HG03520 (cell line): ENCODE results near the gene HMOX2.

Experiments used
- ATAC-seq: cut with Tn5 transposase; IDR thresholded peaks from one replicate; pipeline ENCODE4 v1.9.1; 2021; ENCODE audit warnings: mild to moderate bottlenecking, moderate library complexity; ENCODE audit not compliant: unreplicated experiment

HMOX2 gene

DNA sequence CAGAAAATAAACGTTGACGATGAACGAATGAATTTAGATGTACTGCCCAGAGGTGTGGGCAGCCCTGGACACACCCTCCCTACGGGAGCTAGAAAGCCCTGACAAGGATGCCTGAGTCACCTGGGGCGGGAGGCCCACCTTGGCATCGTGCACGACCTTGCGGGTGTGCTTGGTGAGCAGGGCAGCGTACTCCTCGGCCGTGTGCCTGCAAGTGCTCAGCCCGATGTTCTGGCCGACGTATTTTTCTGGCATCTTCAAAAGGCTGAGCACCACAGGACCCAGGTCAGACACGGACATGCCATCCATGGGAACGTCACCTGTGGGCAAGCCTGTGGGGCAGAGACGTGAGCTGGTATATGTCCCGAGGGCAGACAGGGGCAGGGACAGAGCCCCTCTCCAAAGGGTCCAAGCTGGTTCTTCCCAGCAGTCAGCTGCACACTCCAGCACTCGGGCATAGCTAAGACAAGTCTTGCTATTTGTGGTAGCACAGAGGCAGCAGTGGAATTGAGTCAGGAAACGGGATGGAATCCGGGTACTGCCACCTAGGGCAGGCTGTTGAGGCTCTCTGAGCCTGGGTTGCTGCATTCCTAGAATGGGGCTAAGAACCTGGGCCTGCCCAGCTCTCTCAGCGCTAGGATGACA is 12.6 kb upstream of the HMOX2 start:
- no peak for ATAC-seq

DNA sequence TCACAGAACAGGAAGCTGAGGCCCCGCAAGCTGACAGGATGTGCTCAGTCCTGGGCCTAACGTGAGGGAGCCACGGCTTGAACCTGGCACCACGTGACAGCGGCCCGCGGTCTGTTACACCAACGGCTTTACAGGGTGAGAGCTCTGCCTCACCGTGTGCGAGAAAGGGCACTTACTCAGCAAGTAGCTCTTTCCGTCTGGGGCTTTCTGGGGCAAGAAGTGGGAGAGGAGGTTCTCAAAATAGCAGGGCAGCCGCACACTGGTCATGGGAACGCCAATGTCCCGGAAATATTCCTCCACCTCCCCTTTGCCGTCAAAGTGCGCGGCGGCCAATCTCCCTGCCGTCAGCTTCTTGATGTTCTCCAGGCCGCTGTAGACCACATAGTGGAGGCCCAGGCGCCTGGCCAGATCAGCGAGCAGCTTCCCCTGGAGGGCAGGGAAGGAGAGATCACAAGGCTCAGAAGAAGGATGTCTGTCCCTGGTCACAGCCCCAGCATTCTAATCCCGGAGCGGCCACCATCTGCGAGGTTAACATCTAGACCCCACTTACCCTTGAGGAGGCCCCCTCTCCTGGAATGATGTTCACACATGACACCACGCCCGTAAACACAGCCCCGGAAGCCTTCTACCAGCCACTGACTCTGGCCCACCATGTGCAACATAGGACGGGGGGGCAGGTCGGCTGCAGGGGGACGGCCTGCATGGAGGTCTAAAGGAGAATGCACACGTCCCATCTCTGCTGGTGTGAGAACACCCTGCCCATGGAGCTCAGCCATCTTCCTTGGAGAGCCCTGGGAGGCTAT is 10.0 kb upstream of the HMOX2 start:
- no peak for ATAC-seq

GRCh38 chr16:4467916-4468315 is 8.3 kb upstream of the HMOX2 start:
- ATAC-seq, result no peak

GRCh38 chr16:4468972-4469371 is 7.2 kb upstream of the HMOX2 start:
- no peak for ATAC-seq

- ATAC-seq, result no peak
Measured at GRCh38 chr16:4471869-4472268, 4.3 kb upstream of the HMOX2 start.

DNA sequence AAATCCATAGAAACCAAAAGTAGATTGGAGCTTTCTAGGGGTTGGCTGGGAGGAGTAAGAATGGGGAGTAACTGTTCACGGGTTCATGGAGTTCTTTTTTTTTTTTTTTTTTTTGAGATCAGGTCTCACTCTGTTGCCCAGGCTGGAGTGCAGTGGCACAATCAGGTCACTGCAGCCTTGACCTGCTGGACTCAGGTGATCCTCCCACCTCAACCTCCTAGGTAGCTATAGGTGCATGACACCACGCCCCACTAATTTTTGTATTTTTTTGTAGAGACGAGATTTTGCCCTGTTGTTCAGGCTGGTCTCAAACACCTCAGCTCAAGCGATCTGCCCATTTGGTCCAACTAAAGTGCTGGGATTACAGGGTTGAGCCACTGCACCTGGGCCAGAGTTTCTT is 3.3 kb upstream of the HMOX2 start:
- no peak for ATAC-seq

DNA sequence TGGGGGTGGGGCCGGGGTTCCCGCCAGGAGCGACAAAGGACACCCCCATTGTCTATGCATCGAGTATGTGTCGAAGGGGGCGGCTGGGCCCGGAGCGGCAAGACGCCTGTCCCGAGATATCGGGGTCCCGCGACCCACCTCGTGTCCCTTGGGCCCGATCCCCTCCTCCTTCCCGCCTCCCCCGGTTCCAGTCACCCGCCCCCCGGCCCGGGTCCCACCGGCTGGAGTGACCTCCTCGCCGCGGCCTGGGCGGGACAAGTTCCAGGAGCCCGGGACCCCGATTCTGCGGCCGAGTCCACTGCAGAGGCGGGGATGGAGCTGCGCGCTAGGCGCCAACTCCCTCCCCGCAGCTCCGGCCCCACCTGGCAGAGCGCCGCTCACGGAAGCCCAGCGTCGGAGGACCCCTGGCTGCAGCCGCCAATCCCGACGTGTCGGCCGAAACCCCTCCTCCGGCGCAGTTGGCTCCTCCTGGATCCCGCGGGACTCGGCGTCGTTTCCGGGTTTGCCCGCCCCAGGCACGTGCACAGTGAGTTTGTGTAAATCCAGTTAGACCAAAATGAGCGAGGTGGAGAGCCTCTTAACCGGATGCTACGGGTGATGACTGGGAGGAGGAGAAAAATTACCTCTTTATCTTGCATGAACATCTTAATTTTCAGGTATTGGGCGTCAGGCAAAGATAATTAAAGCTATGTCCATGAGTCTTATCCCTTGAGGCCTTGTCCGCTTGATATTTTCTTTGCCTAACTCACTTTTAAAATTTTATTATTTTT is 1.8 kb upstream of the HMOX2 start, which contains the start of gene NMRAL1:
Gene NMRAL1 (minus strand): TSS at position 434 of the 770 bp plus-strand sequence. CDS start 493 bp downstream, outside the sequence.
- peak; percentile 41 for ATAC-seq

- no peak for ATAC-seq
Measured at GRCh38 chr16:4477966-4478365, 1.8 kb downstream of the HMOX2 start.

- no peak for ATAC-seq
Measured at GRCh38 chr16:4481526-4481925, 5.3 kb downstream of the HMOX2 start.

DNA sequence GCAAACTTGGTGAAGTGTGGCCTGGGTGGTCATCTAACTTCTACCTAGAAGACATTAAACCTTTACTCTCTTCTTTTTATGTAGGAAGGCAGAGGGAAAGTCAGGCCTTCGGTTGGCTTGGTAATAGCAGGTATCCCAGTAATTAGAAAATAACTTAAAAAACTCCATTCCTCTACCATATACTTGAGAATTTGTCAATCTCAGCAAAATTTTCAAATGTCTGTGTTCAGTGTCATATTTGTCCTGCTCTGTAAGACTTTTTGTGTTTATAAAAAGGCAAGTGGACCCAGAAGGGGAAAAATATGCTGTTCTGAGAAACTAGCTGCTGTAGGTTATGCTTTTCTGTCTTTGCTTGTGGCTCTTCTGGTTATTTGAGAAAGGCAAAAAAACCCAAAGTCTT is 5.8 kb downstream of the HMOX2 start:
- ATAC-seq, result no peak

DNA sequence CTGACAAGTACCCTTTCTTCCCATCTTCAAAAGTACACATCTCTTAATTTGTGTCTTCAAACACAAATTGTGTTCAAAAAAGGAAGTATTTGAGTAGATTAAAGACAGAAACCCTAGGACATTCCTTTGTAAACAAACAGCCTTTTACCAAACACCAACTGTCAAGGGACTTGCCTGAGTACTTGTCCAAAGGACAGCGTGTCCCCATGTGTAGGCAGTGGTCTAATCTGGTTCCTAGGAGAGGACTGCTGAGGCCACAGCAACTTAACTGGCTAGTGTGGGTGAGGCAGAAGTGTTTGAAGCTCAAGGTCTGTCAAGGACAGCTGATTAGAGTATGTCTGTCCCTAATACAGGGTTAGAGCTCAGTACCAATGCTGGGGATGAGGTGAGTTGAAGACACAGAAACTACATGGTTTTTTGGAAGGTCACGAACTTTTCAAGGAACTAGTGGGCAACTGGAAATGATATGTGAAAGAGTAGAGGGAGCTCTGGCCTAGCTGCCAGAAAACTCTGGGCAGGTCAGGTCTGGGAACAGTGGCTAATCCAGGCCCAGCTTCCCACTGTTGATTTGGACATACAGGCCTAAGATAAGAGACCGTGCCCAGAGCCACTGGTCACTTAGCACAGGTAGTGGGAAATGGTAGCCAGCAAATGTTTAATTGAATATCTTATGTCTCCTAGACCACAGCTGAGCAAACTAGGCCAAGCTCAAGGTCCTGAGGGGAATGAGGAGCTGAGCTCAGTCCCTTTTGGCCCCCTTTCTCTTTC is 10.1 kb downstream of the HMOX2 start:
- ATAC-seq, result no peak

DNA sequence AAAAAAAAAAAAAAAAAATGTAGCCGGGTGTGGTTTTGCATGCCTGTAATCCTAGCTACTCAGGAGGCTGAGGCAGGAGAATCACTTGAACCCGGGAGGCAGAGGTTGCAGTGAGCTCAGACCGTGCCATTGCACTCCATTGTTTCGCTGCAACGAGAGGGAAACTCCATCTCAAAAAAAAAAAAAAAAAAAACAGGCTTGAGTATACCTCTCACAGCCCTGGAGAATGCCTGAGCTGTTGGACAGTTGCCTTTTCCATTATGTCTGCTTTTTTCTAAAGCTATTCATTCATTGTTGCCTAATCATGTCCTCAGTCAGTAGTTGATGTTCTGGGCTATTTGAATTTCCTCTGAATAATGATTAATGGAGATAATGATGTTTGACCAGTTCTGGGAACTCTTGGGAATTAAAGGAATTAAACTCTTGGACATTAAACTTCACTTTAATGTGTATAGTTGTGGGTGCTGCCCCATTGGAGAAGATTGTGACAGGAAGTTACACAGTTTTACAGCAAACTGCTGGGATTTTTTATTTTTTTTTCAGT is 11.8 kb downstream of the HMOX2 start:
- no peak for ATAC-seq

DNA sequence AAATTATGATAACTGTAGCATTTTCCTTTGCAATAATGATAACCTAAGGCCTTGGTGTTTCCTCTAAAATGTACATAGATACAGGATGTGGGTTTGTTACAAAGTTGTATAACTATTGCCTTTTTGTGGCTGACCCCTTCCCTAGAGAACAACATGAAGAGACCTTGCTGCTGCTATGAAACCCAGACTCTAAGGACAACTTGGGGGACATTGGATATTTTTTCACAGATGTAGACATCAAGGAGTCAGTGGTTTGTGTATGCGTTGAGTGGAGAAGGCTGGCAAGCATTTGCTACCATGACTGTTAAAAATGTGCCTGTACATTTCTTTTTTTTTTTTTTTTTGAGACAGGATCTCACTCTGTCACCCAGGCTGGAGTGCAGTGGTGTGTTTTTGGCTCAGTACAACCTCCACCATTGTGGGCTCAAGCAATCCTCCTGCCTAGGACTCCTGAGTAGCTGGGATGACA is 12.3 kb downstream of the HMOX2 start:
- ATAC-seq, result no peak

DNA sequence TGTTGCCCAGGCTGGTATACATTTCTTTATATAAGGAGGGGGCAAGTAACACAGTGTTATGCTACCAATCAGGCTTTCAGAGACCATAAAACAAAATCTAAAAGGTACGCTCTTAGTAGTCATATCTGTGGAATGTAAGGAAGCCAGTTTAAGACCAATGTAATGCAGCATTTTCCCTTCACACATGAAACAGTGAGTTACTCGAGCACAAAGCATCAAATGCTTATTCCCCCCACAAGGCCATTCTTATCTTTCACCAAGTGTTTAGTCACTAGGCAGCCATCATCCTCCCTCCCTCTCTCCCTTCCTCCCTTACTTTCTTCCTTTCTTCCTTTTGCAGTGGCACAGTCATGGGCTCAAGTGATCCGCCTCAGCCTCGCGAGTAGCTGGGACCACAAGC is 12.8 kb downstream of the HMOX2 start:
- ATAC-seq, result no peak

DNA sequence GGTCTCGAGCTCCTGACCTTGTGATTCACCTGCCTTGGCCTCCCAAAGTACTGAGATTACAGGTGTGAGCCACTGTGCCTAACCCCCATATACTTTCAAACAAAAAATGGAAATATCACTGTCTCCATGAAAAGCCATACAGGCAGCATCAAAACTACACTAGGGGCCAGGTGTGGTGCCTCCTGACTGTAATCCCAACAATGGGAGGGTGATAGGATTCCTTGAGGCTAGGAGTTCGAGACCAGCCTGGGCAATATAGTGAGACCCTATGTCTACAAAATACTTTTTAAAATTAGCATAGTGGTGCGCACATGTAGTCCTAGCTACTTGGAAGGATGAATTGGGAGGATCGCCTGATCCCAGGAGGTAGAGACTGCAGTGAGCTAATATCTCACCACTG is 15.7 kb downstream of the HMOX2 start:
- no peak for ATAC-seq

GRCh38 chr16:4494746-4495490 is 18.7 kb downstream of the HMOX2 start:
- ATAC-seq, result no peak

- ATAC-seq, result no peak
Measured at GRCh38 chr16:4495766-4496165, 19.6 kb downstream of the HMOX2 start.

- ATAC-seq, result no peak
Measured at GRCh38 chr16:4496305-4496704, 20.1 kb downstream of the HMOX2 start.

DNA sequence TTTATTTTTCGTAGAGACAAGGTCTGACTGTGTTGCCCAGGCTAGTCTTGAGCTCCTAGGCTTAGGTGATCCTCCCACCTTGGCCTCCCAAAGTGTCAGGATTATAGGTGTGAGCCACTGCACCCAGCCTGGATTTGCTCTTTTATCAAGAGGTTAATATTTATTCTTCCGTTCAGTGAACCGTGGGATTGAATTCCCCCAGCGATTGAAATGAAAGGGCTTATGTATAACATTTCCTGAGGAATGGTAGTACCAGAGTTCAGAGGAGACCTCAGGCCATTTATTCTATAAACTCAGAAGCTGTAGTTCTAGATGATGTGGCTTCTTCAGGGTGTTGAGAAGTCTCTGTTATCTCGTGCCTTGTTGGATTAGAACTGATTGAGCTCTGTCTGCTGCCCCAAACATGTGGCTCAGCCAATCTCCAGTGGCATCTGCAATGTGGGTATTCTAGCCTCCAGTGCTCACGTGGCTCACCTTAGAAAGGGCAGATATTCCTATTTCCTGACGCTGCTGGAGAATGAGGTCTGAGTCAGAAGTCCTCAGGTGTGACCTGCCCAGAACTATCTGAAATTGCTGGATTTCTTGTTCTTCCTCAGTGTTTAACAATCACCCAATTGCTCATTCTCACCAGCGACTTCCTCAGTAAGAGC is 22.5 kb downstream of the HMOX2 start:
- no peak for ATAC-seq
